Astrocyte of the cerebellum (primary cell): ENCODE data around the gene UMODL1.

Experiments used
- DNase-seq: peaks from one replicate; pipeline ENCODE4 v3.0.0-alpha.2; 2011; ENCODE audit warnings: low read depth
- H3K4me3 ChIP-seq: 2 replicates; pipeline ENCODE4 v1.5.1; 2011; ENCODE audit warnings: mild to moderate bottlenecking, low read depth, low read length, moderate library complexity
- in situ Hi-C: cut with HindIII; loops from 2 replicates; pipeline ENCODE4 v1.10.0; 2017; ENCODE audit warnings: low sequenced_read_pairs
- TF ChIP-seq, protein P1 (sequence below): IDR thresholded peaks from 2 replicates; pipeline ENCODE4 v1.5.1; 2012; ENCODE audit warnings: low read length, low read depth, moderate library complexity, mild to moderate bottlenecking; ENCODE audit errors: missing control alignments

UMODL1 gene

DNA sequence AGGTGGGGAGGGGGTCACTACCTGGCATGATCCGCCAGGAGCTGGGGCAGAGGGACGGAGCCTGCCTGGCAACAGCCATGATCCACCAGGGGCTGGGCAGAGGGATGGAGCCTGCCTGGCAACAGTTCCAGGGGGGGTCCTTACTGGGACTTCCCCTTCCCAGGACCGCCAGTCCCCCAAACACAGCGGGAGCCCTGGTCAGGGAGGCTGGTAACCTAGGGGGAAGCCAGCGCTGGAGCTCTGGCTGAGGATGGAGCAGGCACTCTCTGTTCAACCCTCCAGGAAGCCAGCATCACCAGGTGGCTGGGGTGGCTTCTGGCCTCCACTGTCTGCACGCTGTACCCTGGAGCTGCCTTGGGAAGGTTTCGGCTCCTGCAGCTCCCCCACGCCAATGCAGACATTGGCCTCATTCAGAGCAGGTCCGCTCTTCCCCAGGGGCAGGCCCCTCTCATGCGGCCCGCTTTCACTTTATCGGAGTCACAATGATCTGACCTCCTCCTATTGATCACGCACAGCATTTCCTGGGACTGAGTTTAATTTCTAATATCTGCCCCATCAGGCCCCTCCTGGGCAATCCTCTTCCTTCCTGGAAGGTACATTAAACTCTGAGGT lies 79.5 kb downstream of the UMODL1 start:
- no peak for DNase-seq
- no peak overlapping the region for H3K4me3 ChIP-seq
- in situ Hi-C loops: no loop called here
- TF ChIP-seq, protein P1, sequence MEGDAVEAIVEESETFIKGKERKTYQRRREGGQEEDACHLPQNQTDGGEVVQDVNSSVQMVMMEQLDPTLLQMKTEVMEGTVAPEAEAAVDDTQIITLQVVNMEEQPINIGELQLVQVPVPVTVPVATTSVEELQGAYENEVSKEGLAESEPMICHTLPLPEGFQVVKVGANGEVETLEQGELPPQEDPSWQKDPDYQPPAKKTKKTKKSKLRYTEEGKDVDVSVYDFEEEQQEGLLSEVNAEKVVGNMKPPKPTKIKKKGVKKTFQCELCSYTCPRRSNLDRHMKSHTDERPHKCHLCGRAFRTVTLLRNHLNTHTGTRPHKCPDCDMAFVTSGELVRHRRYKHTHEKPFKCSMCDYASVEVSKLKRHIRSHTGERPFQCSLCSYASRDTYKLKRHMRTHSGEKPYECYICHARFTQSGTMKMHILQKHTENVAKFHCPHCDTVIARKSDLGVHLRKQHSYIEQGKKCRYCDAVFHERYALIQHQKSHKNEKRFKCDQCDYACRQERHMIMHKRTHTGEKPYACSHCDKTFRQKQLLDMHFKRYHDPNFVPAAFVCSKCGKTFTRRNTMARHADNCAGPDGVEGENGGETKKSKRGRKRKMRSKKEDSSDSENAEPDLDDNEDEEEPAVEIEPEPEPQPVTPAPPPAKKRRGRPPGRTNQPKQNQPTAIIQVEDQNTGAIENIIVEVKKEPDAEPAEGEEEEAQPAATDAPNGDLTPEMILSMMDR: no peak

GRCh38 chr21:42151148-42151947 lies 80.2 kb downstream of the UMODL1 start:
- TF ChIP-seq, protein P1: no peak
- in situ Hi-C loops: no loop called here
- DNase-seq: no peak
- no peak overlapping the region for H3K4me3 ChIP-seq

DNA sequence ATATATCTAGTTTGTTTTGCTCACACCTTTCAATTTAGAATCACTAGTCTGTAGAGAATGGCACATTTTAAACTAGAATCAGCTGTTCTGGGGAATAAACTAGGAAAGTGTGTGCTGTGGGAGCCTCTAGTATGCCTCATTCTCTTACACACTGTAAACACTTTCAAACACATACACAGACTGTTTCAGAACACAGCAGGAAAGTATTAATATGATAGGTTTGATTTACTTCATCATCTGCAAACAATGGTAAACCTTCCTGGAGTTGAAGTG lies 80.8 kb downstream of the UMODL1 start:
- in situ Hi-C loops: no loop called here
- TF ChIP-seq, protein P1: no peak
- DNase-seq: no peak
- no peak overlapping the region for H3K4me3 ChIP-seq

- DNase-seq: no peak
- no peak overlapping the region for H3K4me3 ChIP-seq
- TF ChIP-seq, protein P1: no peak
- in situ Hi-C loops: no loop called here
Measured at GRCh38 chr21:42153046-42153686, 82.0 kb downstream of the UMODL1 start.

- DNase-seq: no peak
- in situ Hi-C loops: no loop called here
- no peak overlapping the region for H3K4me3 ChIP-seq
- TF ChIP-seq, protein P1: no peak
Measured at GRCh38 chr21:42153746-42154145, 82.6 kb downstream of the UMODL1 start.

DNA sequence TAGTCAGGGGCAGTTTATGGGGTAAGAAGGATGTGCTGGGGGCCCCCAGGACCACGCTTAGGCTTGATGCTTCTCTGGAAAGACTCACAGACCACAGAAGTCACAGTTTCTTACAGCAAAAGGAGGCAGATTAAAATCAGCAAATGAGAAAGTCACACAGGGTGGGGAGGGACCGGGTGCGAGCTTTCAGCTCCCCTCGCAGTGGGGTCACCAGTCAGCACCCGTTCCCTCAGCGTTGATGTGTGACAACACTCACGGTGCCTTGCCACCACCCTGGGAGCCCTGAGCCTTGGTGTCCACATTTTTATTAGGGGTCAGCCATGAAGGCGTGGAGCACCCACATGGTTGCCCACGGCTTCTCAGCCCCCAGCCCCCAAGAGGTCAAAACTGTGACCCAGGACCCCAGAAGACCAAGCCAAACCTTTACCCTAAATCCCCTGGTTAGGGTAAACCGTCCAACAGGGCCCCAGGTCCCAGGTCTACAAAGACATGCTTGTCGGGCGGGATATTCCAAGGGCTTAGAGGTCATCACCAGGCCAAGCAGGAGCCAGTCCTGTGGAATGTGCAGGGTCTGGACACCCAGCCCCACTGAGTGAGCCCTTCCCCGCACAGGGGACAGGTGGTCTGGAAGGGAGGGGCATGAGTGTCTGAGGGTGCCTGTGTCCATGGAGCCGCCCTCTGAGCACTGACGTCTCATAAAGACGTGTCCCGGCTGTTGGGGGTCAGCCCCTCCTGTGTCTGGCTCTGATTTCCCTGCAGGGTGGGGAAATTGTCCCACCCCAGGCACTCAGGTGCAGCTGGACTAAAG lies 83.3 kb downstream of the UMODL1 start:
- in situ Hi-C loops: no loop called here
- DNase-seq: no peak
- TF ChIP-seq, protein P1: no peak

More for the DNA sequence above, 83.3 kb downstream of the UMODL1 start:
- no peak overlapping the region for H3K4me3 ChIP-seq
